Effector CD8-positive, alpha-beta T cell (primary cell): ENCODE results near the gene PRKCQ.

ENCODE experiments used
- DNase-seq: peaks from one replicate; lab custom pipeline; 2025; lab: John Stamatoyannopoulos, UW

Gene PRKCQ

DNA sequence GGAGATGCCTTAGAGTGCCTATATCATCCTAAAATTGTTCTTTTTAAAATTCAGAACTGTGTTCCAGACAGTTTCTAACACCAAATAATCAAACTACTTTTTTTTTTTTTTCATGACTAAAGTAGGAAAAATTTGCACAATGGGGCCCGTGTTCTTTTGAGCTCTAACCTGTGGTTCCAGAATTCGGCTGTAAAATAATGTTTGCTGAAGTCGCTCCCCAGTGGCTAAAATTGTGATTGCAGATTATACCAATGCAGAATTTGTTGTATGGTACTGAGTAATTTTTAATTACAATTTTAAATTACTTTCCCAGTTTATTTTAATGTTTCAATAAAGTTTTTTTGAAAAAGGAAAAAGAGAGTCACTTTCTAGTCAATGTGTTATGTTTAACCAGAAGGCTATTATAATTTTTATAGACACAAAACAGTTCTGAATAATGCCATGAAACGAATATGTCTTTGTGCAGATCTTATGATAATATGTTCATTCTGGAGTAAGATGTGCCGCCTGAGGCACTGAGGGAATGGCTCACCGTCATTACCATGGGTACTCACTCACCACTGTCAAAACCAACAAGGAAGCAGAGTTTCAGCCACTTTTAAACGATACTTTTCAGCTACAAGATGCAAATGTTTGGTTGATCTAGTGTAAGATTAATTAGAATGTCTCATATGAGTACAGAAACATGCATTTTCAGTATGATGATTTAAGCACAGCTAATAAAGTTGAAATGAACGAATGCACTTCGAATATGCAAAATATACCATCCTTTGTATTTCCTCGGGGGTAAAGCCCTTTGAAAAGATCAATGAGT, 173.6 kb downstream of the PRKCQ start:
- no peak for DNase-seq

DNA sequence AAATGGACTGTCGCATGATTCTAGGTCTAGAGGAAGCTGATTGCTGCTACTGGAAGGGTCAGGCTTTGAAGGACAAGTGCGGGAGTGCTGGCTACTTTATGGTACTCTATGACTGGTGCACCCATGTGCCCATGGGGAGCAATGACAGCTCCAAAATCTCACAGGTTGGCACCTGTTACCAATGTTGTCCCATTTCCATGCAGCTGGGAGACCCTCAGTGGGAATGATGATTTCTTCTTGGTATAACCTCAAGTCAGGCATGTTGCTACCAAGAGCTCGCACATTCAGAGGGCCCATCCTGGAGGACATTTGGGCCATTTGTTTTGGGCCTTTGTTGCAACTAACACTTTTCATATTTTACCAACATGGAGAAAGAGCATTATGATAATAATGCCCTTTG, 174.4 kb downstream of the PRKCQ start:
- DNase-seq = no peak

DNA sequence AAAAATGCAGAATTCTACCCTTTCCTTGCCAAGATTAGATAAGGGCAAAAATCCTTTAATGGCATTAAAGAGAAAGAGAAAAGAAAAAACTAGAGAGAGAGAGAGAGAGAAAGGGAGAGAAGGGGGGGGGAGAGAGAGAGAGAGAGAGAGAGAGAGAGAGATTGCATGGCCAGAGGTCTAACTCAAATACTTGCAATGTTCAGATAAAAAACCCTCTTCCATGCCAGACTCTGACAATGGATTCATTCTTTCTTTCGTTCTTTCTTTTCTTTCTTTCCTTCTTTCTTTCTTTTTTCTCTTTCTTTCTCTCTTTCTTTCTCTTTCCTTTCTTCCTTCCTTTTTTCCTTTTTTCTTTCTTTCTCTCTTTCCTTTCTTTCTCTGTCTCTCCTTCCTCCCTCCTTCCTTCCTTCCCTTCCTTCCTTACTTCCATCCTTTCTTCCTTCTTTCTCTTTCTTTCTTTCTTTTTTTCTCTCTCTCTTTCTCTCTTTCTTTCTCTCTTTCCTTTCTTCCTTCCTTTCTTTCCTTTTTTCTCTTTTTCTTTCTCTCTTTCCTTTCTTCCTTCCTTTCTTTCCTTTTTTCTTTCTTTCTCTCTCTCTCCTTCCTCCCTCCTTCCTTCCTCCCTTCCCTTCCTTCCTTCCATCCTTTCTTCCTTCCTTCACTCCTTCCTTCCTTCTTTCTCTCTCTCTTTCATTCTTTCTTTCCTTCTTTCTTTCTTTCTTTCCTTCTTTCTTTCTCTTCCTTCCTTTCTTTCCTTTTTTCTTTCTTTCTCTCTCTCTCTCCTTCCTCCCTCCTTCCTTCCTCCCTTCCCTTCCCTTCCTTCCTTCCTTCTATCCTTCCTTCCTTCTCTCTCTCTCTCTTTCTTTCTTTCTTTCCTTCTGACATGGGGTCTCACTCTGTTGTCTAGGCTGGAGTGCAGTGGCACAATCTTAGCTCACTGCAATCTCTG, 175.7 kb downstream of the PRKCQ start:
- DNase-seq = no peak

DNA sequence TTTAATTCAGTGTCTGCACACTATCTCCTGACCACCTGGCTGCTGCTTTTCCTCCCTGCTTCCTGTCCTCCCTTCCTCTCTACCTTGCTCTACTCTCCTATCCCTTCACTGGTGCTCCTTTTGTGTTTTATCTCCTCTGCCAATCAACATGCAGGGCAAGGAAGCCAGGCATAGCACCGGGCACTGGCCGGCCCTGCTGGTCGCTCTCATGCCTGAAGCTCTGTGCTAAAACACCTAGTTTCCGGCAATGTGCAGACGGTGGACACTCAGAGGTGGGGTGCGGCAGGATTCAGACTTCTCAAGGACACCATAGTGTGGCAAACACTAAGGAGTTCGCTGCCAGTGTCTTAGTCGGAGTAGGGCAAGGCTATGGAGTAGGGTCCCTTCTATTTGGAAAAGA, 177.1 kb downstream of the PRKCQ start:
- no peak for DNase-seq

DNA sequence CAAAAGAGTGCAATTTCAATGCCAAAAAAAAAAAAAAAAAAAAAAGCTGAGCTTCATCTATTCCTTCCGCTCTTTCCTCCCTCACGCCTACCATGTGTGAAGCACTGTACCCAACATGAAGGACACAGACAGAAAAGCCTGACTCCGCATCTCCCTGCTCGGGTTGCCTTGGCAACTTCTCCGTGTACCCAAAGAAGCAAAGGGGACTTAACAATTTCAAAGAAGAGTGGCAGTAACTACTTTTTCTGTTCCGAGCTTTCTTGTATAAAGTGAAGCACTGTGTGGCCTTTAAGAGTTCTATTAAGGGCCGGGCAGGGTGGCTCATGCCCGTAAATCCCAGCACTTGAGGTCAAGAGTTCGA, 177.7 kb downstream of the PRKCQ start:
- no peak for DNase-seq

DNA sequence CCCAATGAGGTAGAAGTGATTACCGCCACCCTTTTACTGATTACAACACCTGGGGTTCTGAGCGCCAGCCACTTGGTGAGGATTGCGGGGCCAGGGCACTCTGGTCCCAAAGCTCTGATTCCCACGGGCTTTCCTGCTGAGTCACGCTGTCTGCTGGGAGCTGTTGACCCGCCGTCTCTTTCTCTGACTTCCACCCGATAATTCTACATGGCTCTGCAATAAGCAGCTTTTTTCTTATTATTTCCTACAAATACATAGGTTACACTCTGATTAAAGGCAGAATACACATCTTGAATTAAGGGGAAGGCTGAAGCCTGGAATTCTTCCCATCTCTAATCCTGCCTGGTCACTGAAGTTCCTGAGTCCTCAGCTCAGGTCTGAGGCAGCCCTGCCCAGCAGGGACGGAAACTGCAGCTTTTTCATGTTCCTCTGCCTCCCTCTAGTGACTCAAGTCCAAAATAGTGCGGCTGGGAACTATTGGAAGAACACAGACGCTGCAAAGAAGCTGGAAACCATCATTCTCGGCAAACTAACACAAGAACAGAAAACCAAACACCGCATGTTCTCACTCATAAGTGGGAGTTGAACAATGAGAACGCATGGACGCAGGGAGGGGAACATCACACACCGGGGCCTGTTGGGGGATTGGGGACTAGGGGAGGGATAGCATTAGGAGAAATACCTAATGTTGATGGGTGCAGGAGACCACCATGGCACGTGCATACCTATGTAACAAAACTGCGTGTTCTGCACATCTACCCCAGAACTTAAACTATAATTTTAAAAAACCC, 178.3 kb downstream of the PRKCQ start:
- DNase-seq = peak; percentile 27

DNA sequence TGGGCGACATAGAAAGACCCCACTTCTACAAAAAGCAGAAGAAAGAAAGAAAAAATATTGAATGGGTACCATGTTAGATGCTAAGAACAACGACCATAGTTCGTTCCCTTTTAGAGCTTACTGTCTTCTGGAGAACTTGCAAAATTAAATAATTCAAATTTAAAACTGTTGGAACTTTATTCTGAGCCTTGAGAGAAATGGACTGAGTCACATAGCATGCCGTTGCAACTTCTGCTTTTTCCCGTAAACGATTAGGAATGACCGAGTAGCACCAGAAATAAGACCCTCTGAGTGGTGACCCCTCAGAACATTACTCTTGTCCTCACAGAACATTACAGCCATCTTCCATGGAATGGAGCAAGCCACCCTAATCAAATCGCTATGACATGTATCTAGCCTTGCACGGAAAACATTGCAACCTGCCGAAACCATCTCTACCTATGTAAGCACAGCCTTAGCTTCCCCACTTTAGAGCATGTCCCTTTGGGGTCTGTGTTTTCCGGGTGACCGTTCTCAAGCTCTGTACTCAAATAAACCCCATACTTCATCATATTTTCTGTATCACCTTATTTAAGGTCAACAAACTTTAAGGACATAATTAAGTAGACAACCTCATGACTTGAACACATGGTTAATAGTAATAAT, 179.1 kb downstream of the PRKCQ start:
- DNase-seq = no peak

DNA sequence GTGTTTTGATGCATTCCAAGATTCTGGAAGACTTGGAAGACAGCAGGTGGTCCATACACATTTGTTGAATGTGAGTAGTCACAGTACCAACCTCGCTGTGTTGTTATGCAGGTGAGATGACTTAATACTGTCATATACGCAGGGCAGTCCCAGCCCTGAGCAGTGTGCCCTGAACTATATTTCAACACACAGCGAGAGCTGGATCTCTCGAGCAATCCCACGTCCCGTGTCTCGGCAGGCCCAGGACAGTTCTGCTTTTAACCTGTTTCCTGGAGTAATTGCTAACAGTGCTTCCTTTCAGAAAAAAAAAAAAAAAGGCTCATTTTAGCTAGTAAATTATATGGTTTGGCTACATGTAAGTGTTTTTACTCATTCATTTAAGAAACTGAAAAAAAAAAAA, 179.7 kb downstream of the PRKCQ start:
- DNase-seq = no peak

DNA sequence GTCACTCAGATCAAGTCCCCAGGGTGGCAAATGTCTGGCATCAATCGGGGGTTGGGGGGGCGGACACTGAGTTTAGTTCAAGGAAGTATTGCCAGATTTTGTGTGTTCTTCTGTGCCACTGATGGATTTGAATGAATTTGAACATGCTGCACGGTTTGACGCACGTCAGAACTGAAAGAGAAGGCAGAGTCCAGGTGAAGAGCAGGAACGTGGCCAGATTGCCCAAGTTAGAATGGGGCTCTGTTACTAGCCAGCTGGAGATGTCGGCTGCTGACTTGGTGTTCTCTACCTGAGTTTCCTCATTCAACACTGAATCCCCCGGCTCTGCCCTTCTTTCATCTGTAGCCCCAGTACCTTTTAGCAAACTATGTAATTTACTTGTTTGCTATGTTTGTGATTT, 180.2 kb downstream of the PRKCQ start:
- no peak for DNase-seq

DNA sequence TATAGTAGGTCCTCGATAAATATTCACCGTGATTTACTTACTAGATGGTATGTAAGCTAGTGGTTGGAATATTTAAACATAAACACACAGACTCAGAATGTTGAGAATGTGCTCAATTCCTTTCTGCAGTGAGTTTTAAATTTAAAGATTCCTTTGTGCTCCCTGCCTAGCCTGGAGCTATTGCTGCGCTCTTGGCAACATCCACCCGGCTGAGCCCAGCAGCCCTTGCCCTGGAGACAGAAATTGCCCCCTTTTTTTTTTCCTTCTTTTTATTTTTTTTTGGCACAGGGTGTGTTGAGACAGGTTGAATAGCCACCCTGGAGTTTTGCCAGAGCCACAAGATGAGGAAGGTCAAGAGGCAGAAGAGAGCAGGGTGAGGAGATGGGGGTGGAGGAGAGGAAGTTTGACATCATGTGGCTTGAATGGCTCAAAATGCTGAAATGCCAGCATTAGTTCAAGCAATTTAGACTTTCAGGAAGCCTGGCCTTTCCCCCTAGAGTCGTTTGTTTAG, 180.8 kb downstream of the PRKCQ start:
- no peak for DNase-seq

DNA sequence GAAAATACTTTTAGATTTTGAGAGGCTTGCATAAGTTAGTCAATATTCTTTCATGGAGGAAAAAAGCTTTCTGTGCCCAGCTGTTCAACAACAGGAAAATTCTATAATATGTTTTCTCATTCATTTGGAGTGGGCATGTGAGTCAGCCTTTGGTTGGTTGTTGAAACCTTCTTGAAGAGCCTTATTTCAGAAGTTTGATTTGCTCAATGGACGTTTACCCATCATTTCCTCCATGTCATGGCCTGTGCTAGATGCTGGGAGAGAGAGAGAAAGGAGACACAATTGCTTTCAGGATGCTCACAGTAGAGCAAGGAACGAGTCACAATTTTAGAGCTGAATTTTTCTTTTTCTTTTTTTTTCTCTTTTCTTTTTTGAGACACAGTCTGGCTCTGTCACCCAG, 181.7 kb downstream of the PRKCQ start:
- no peak for DNase-seq

DNA sequence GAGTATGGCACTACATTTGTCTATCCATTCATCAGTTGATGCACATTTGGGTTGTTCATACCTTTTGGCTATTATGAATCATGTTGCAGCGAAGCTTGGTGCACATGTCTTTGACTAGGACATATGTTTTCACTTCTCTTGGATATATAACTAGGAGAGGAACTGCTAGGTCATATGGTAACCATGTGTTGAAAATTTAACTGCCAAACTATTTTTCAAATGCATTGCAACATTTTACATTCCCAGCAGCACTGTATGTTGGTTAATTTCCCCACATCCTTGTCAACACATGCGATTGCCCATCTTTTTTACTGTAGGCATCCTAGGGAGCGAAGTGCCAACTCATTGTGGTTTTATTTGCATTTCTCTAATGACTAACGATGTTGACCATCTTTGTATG, 183.4 kb downstream of the PRKCQ start:
- no peak for DNase-seq

DNA sequence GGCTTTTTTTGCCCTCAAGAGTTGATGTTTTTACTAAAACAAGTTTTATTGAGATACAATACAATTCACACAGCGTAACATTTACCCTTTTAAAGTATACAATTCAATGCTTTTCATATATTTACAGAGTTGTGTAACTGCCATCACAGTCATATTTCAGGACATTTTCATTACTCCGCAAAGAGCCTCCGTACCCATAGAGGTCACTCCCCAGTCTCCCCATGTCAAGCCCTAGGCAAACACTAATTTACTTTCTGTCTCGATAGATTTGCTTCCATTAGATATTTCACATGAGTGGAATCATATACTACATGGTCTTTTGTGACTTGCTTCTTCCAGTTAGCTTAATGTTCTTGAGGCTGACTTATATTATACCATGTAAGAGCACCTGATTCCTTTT, 183.8 kb downstream of the PRKCQ start:
- DNase-seq = no peak

DNA sequence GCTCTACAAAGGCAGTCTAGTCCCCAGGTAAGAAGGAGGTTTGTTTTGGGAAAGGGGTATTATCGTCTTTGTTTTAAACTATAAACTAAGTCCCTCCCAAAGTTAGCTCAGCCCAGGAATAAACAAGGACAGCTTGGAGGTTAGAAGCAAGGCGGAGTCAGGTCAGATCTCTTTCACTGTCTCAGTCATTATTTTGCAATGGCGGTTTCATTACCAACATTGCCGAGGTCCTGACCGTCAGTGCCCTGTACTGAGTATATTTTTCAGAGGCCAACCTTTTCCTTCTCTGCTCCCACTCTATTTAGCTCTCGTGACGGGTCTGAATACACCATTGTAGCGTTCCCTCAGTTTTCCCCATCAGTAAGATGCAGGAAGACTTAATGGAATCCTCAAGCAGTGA, 184.5 kb downstream of the PRKCQ start:
- no peak for DNase-seq

DNA sequence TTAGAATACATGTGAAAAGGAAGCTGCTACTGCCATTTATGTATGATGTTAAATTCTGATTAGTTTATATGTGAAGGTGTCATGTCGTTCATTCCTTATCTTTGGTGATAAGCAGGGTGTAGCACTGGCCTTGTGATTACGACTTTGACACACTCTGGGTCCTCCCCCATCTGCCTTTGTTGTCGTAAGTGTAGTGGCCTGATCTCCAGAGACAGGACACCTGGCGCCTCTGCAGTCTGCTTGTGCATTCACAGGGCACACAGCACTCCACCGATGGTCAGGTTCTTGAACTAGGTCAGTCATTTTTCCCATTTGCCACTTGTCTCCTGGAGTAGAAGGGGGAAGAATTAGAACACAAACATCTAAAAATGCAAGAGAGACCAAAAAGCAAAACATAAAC, 186.0 kb downstream of the PRKCQ start:
- no peak for DNase-seq

DNA sequence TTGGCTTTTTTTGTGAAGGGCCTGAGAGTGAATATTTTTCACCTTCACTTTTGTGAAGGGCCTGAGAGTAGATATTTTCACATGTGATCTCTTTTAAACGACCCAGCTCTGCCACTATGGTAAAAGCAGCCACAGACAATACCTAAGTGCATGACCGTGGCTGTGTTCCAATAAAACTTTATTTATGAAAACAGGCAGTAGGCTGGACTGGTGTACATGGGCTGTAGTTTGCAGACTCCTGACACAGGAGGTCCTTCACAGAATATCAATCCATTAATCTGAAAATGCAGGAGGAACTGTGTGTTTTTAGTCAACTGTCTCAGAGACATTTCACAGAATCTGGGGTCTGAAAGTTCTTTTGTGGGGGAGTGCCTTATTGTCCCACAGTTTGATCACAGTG, 186.9 kb downstream of the PRKCQ start:
- no peak for DNase-seq

DNA sequence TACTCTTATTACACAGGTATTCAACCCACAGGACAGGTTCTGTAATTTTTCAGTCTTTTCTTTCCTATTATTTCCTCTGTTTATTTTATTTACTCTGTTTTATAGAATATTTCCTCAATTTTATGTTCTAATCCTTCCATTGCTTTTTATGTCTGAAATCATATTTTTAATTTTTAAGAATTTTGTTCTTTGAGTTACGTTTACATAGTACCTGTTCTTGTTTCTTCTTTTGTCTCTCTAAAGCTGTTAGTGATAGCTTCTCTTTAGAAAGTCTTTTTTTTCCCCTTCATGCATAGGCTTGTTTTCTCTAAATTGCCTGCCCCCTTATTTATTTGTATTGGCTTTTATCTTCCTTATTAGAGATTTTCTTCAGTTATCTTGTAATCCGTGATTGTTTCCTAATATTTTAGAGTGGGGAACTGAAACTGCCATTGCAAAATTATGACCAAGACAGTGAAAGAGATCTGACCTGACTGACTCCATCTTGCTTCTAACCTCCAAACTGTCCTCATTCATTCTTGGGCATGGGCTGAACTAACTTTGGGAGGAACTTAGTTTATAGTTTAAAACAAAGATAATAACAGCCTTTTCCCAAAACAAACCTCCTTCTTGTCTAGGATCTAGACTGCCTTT, 189.7 kb downstream of the PRKCQ start:
- no peak for DNase-seq

DNA sequence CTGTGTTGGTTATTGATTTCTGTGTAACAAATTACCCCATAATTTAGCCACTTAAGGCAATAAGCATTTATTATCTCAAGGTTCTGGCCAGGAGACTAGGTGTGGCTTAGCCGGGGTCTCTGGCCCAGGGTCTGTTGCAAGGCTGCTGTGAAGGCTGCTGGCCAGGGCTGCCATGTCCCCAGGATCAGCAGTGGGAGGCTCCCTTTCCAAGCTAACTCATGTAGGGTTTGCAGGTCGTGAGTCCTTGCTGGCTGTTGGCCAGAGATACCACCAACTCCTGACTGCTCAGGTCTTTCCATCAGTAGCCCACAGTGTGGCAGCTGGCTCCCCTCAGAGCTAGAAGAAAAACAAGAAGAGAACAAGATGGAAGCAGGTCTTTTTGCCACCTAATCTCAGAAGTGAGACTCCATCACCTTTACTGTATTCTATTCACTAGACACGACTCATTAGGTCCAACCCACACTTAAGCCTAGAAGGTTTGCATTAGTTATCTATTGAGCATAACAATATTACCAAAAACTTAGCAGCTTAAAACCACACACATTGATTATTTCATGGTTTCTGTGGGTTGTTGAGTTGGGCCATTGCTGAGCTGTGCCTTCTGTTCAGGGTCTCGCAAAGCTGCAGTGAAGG, 191.7 kb downstream of the PRKCQ start:
- no peak for DNase-seq

DNA sequence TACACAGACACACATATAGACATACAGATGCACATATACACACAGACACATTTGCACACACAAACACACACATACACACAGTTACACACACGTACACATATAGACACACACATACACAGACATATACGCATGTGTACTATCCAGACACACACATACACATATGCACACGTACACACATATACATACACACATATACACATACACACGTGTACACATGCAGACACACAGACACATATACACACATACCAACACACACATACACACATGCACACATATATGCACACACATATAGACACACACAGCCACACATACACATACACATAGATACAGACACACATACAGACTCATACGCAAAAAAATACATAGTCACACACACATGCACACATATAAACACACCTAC, 193.1 kb downstream of the PRKCQ start:
- DNase-seq = no peak

DNA sequence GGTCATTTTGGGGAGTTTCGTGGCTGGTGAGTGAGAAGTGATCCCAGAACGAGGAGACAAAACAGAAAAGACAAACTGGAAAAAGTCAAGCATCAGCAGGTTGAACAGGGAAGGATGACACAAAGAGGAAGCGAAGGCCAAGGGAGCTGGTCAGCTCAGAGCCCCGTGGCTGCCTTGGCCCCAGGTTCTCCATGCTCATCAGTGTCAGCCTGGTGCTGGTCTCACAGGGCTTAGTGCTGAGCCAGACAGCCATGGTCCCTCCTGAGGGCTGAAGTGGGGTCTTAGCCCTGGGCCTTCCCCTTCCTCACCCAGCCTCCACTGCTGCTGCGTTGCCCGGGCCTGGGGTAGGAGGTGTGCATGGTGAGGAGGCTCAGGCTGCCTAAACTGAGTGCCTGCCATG, 193.7 kb downstream of the PRKCQ start:
- DNase-seq = no peak

DNA sequence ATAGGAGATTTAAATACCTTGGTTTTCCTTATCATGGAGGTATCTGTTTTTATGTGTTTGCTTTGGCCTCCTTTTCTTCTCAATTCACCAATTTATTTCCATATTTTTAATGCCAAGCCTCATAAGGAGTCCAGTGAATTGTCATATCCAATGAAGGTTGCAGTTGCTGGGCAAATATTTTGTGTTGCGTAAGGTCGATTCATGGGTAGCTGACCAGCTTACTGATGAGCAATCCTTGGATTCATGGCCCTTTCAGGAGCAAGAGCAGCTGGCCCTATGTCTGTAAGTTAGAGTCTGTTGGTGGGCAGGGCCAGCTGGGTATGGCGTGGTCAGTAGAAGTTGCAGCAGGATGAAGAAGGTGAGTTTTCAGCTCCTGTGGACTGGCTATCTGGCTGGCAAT, 194.4 kb downstream of the PRKCQ start:
- no peak for DNase-seq
